WTC11 (cell line): ENCODE results near the gene CDYL. TPM values are rescaled to one million over a fixed set of nuclear protein-coding genes. Genes with fewer than 3 reads are reported as not detected.
A peak's percentile ranks its signal among the peaks of the same experiment; 100 is the strongest.

Experiments
- ATAC-seq: fragments of 200-7000 bp; cut with Tn5 transposase; 2 replicates; pipeline ENCODE4 v1.10.0; 2021; ENCODE audit warnings: mild to moderate bottlenecking, moderate library complexity
- CTCF ChIA-PET: fragments of 300-600 bp; sonication (Branson Sonifier 250); formaldehyde crosslinking; loops from one replicate; lab custom pipeline; 2021; ENCODE audit warnings: antibody characterized with exemption; lab: Charles Lee
- POLR2A ChIA-PET: fragments of 350-600 bp; sonication (Branson Sonifier 250); formaldehyde crosslinking; loops from one replicate; lab custom pipeline; 2021; ENCODE audit warnings: antibody characterized with exemption; lab: Charles Lee
- DNase-seq: peaks from one replicate; pipeline ENCODE4 v3.0.0; 2021; ENCODE audit warnings: low spot score
- H3K27ac Mint-ChIP-seq: 2 replicates; pipeline ENCODE4 v1.8.0; 2021; ENCODE audit warnings: mixed read lengths
- H3K27me3 Mint-ChIP-seq: 2 replicates; pipeline ENCODE4 v1.8.0; 2021; ENCODE audit warnings: low read depth, mild to moderate bottlenecking, moderate library complexity, mixed read lengths
- H3K36me3 Mint-ChIP-seq: 2 replicates; pipeline ENCODE4 v1.8.0; 2021; ENCODE audit warnings: mixed read lengths
- H3K4me1 Mint-ChIP-seq: 2 replicates; pipeline ENCODE4 v1.8.0; 2022; ENCODE audit warnings: mixed read lengths
- H3K4me3 Mint-ChIP-seq: 2 replicates; pipeline ENCODE4 v1.8.0; 2021; ENCODE audit warnings: mild to moderate bottlenecking, moderate library complexity, mixed read lengths
- H3K9me3 Mint-ChIP-seq: 2 replicates; pipeline ENCODE4 v1.8.0; 2021; ENCODE audit warnings: mixed read lengths
- CDX4 ChIP-seq: fragments of 250-450 bp; sonication (Bioruptor Pico); IDR thresholded peaks from 2 replicates; pipeline ENCODE4 v1.9.0; 2021; ENCODE audit warnings: moderate library complexity, mild to moderate bottlenecking, inconsistent platforms, borderline replicate concordance
- ETV6 ChIP-seq: sonication (generic); formaldehyde crosslinking; IDR thresholded peaks from 2 replicates; pipeline ENCODE4 v1.8.1; 2022; ENCODE audit warnings: mild to moderate bottlenecking, missing genetic modification reagents
- FOXP4 ChIP-seq: sonication (generic); formaldehyde crosslinking; IDR thresholded peaks from 2 replicates; pipeline ENCODE4 v1.8.0; 2022; ENCODE audit warnings: mild to moderate bottlenecking, missing genetic modification reagents
- RELA ChIP-seq: sonication (generic); formaldehyde crosslinking; IDR thresholded peaks from 2 replicates; pipeline ENCODE4 v1.8.1; 2022; ENCODE audit warnings: missing genetic modification reagents, mild to moderate bottlenecking, borderline replicate concordance
- RORB ChIP-seq: fragments of 250-450 bp; sonication (Bioruptor Pico); IDR thresholded peaks from 2 replicates; pipeline ENCODE4 v1.9.0; 2021; ENCODE audit warnings: mild to moderate bottlenecking
- SMAD3 ChIP-seq: sonication (generic); formaldehyde crosslinking; IDR thresholded peaks from 2 replicates; pipeline ENCODE4 v1.8.0; 2022; ENCODE audit warnings: missing genetic modification reagents, mild to moderate bottlenecking, borderline replicate concordance
- USF1 ChIP-seq: sonication (generic); formaldehyde crosslinking; IDR thresholded peaks from 2 replicates; pipeline ENCODE4 v1.8.0; 2022; ENCODE audit warnings: mild to moderate bottlenecking, missing genetic modification reagents
- USF2 ChIP-seq: sonication (generic); formaldehyde crosslinking; IDR thresholded peaks from 2 replicates; pipeline ENCODE4 v1.8.1; 2023; ENCODE audit warnings: mild to moderate bottlenecking, missing genetic modification reagents, moderate library complexity
- ZNF219 ChIP-seq: sonication (generic); formaldehyde crosslinking; IDR thresholded peaks from 2 replicates; pipeline ENCODE4 v1.8.0; 2023; ENCODE audit warnings: missing genetic modification reagents, mild to moderate bottlenecking, borderline replicate concordance
- ZNF416 ChIP-seq: fragments of 250-450 bp; sonication (Bioruptor Pico); IDR thresholded peaks from 2 replicates; pipeline ENCODE4 v1.9.0; 2021; ENCODE audit warnings: mild to moderate bottlenecking, inconsistent platforms
- ZSCAN18 ChIP-seq: fragments of 250-450 bp; sonication (Bioruptor Pico); IDR thresholded peaks from 2 replicates; pipeline ENCODE4 v2.1.2; 2022; ENCODE audit warnings: mild to moderate bottlenecking, moderate library complexity
- total RNA-seq: library from RNA; stranded (reverse); gene quantifications from 3 replicates; pipeline ENCODE4 v1.2.3, GENCODE V29; 2021
- TF ChIP-seq, protein P1 (sequence below): sonication (generic); formaldehyde crosslinking; IDR thresholded peaks from 2 replicates; pipeline ENCODE4 v1.8.1; 2023; ENCODE audit warnings: mild to moderate bottlenecking, missing genetic modification reagents, moderate library complexity
- TF ChIP-seq, protein P2 (sequence below): sonication (generic); formaldehyde crosslinking; conservative IDR thresholded peaks from 2 replicates; pipeline ENCODE4 v1.8.1; 2022; ENCODE audit warnings: mild to moderate bottlenecking, missing genetic modification reagents
- TF ChIP-seq, protein P3 (sequence below): sonication (generic); formaldehyde crosslinking; IDR thresholded peaks from 2 replicates; pipeline ENCODE4 v1.8.0; 2023; ENCODE audit warnings: missing genetic modification reagents, mild to moderate bottlenecking, borderline replicate concordance

The CDYL gene
- total RNA-seq, 1 experiment from 2014 or later: 92.0 TPM

- Mint-ChIP-seq H3K27me3 (no peaks in the 10 kb centered on the region), H3K36me3 (peaks cover 8% of the 10 kb centered on the region), H3K27ac (peak overlapping the region; percentile 26), H3K4me3 (no peak overlapping the region), H3K9me3 (no peaks in the 10 kb centered on the region), H3K4me1 (peaks cover 64% of the 10 kb centered on the region)
- no peak for ATAC-seq
- ChIA-PET POLR2A (interaction anchor here (1.2 kb wide), 1 partner anchor 11 kb away, joined by 3 read pairs; no protein-coding TSS in a partner anchor), CTCF (interaction anchor here (1.5 to 2.0 kb wide), 2 partner anchors 18 to 50 kb away, joined by 4 to 5 read pairs; no protein-coding TSS in a partner anchor)
- no peak for DNase-seq
- TF ChIP-seq, protein P1, sequence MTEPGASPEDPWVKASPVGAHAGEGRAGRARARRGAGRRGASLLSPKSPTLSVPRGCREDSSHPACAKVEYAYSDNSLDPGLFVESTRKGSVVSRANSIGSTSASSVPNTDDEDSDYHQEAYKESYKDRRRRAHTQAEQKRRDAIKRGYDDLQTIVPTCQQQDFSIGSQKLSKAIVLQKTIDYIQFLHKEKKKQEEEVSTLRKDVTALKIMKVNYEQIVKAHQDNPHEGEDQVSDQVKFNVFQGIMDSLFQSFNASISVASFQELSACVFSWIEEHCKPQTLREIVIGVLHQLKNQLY (CRISPR knock-in tag): no peak
- TF ChIP-seq RORB (CRISPR knock-in tag) (no peak), ZNF219 (no peak), RELA (CRISPR knock-in tag) (no peak), ZNF416 (no peak), FOXP4 (CRISPR knock-in tag) (no peak), CDX4 (CRISPR knock-in tag) (no peak), SMAD3 (CRISPR knock-in tag) (no peak), ZSCAN18 (CRISPR knock-in tag) (no peak), USF1 (CRISPR knock-in tag) (no peak), ETV6 (CRISPR knock-in tag) (no peak), USF2 (CRISPR knock-in tag) (no peak)
- TF ChIP-seq, protein P2, sequence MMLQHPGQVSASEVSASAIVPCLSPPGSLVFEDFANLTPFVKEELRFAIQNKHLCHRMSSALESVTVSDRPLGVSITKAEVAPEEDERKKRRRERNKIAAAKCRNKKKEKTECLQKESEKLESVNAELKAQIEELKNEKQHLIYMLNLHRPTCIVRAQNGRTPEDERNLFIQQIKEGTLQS (CRISPR knock-in tag): no peak
- TF ChIP-seq, protein P3, sequence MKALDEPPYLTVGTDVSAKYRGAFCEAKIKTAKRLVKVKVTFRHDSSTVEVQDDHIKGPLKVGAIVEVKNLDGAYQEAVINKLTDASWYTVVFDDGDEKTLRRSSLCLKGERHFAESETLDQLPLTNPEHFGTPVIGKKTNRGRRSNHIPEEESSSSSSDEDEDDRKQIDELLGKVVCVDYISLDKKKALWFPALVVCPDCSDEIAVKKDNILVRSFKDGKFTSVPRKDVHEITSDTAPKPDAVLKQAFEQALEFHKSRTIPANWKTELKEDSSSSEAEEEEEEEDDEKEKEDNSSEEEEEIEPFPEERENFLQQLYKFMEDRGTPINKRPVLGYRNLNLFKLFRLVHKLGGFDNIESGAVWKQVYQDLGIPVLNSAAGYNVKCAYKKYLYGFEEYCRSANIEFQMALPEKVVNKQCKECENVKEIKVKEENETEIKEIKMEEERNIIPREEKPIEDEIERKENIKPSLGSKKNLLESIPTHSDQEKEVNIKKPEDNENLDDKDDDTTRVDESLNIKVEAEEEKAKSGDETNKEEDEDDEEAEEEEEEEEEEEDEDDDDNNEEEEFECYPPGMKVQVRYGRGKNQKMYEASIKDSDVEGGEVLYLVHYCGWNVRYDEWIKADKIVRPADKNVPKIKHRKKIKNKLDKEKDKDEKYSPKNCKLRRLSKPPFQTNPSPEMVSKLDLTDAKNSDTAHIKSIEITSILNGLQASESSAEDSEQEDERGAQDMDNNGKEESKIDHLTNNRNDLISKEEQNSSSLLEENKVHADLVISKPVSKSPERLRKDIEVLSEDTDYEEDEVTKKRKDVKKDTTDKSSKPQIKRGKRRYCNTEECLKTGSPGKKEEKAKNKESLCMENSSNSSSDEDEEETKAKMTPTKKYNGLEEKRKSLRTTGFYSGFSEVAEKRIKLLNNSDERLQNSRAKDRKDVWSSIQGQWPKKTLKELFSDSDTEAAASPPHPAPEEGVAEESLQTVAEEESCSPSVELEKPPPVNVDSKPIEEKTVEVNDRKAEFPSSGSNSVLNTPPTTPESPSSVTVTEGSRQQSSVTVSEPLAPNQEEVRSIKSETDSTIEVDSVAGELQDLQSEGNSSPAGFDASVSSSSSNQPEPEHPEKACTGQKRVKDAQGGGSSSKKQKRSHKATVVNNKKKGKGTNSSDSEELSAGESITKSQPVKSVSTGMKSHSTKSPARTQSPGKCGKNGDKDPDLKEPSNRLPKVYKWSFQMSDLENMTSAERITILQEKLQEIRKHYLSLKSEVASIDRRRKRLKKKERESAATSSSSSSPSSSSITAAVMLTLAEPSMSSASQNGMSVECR (CRISPR knock-in tag): no peak
Measured at GRCh38 chr6:4907602-4908001, 131.4 kb downstream of the CDYL start.
